Esophagus (tissue), 2 donors: ENCODE measurements around the gene JPT2. TPM values are rescaled to one million over a fixed set of nuclear protein-coding genes. Genes with fewer than 3 reads are reported as not detected.
A peak's percentile ranks its signal among the peaks of the same experiment; 100 is the strongest.
"Not testable (repeated sequence)": the region's sequence is repeated elsewhere in the genome, so short reads cannot be mapped to it uniquely, and the experiment has no call there.

Experiments
- H3K27ac ChIP-seq, 2 donors: one replicate each; pipeline ENCODE4 v1.5.1; 2013; ENCODE audit warnings: low read depth in 2 of 2, mild to moderate bottlenecking in 2 of 2, inconsistent platforms in 1 of 2, low read length in 1 of 2, moderate library complexity in 1 of 2
- H3K27me3 ChIP-seq, 2 donors: one replicate each; pipeline ENCODE4 v1.6.1; 2013; ENCODE audit warnings: low read length in 2 of 2, control low read depth in 1 of 2, mild to moderate bottlenecking in 1 of 2; ENCODE audit not compliant: insufficient read depth in 2 of 2, control insufficient read depth in 1 of 2
- H3K36me3 ChIP-seq, 2 donors: one replicate each; pipeline ENCODE4 v1.6.1; 2013; ENCODE audit warnings: low read length in 1 of 2; ENCODE audit not compliant: control insufficient read depth in 2 of 2, insufficient read depth in 2 of 2
- H3K4me1 ChIP-seq, 2 donors: one replicate each; pipeline ENCODE4 v1.6.1; 2013; ENCODE audit warnings: low read length in 1 of 2; ENCODE audit not compliant: control insufficient read depth in 2 of 2, insufficient read depth in 2 of 2
- H3K4me3 ChIP-seq, 2 donors: one replicate each; pipeline ENCODE4 v1.5.1; 2013; ENCODE audit warnings: low read length in 2 of 2, mild to moderate bottlenecking in 2 of 2, low read depth in 1 of 2, moderate library complexity in 1 of 2
- H3K9me3 ChIP-seq, 2 donors: one replicate each; pipeline ENCODE4 v1.6.1; 2013; ENCODE audit warnings: mild to moderate bottlenecking in 2 of 2, low read depth in 1 of 2, low read length in 1 of 2, moderate library complexity in 1 of 2; ENCODE audit not compliant: control insufficient read depth in 2 of 2, insufficient read depth in 1 of 2
- WGBS, 2 donors: extraction: QIAGEN DNeasy Blood & Tissue Kit; methylation state at CpG; one replicate each; pipeline ENCODE4 v1.1.7; 2013; 5-methylcytosine and 5-hydroxymethylcytosine counted together
- polyA plus RNA-seq, 2 donors: library from polyadenylated mRNA; stranded (reverse); fragments of 200-250 nt; gene quantifications; one replicate each; pipeline ENCODE4 v1.2.3, GENCODE V29; 2013
- donor health status: healthy with polysubstance abuse.
- donor health status: Bipolar disorder and iron deficiency.

The JPT2 gene
- polyA plus RNA-seq, 2 donors = 20.5 to 31.0 TPM

DNA sequence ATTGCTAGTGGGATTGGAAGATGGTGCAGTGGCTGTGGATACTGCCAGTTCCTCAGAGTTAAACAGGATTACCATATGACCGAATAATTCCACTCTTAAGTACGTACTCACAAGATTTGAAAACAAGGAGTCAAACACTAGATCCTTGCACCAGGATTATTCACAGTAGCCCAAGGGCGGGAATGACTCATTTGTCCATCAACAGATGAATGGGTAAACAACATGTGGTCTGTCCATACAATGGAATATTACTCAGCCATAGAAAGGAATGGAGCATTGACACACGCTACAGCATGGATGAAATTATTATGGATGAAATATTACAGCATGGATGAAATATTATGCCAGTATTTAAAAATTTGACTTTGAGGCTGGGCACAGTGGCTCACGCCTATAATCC is 18.8 kb downstream of the JPT2 start:
- no peak overlapping the region for H3K4me3 ChIP-seq
- H3K27ac ChIP-seq = no peak overlapping the region
- H3K27me3 ChIP-seq = no peaks in the 10 kb centered on the region
- peaks cover 14 to 24% of the 10 kb centered on the region in 2 donors for H3K36me3 ChIP-seq
- 75 to 84% methylated on average over 5 of the region's 5 CpGs for WGBS, 2 donors
- H3K9me3 ChIP-seq = no peaks in the 10 kb centered on the region
- H3K4me1 ChIP-seq = no peaks in the 10 kb centered on the region

GRCh38 chr16:1698680-1699079 is 20.6 kb downstream of the JPT2 start:
- 91 to 95% methylated on average over 10 of the region's 10 CpGs for WGBS, 2 donors
- H3K27ac ChIP-seq = no peak overlapping the region

GRCh38 chr16:1700246-1700645 is 22.2 kb downstream of the JPT2 start:
- Histone ChIP-seq H3K4me3 (no peak overlapping the region), H3K4me1 (peaks cover 0 to 4% of the 10 kb centered on the region in 2 donors), H3K27me3 (no peaks in the 10 kb centered on the region), H3K36me3 (peaks cover 10 to 17% of the 10 kb centered on the region in 2 donors), H3K27ac (peak overlapping the region; percentile 11 to 34), H3K9me3 (no peaks in the 10 kb centered on the region)
- WGBS, 2 donors = 77 to 84% methylated on average over 3 of the region's 3 CpGs

More at GRCh38 chr16:1698680-1699079, 20.6 kb downstream of the JPT2 start:
- no peaks in the 10 kb centered on the region for H3K27me3 ChIP-seq
- H3K9me3 ChIP-seq = no peaks in the 10 kb centered on the region
- H3K4me3 ChIP-seq = no peak overlapping the region
- H3K4me1 ChIP-seq = peaks cover 0 to 4% of the 10 kb centered on the region in 2 donors
- H3K36me3 ChIP-seq = peaks cover 10 to 17% of the 10 kb centered on the region in 2 donors

DNA sequence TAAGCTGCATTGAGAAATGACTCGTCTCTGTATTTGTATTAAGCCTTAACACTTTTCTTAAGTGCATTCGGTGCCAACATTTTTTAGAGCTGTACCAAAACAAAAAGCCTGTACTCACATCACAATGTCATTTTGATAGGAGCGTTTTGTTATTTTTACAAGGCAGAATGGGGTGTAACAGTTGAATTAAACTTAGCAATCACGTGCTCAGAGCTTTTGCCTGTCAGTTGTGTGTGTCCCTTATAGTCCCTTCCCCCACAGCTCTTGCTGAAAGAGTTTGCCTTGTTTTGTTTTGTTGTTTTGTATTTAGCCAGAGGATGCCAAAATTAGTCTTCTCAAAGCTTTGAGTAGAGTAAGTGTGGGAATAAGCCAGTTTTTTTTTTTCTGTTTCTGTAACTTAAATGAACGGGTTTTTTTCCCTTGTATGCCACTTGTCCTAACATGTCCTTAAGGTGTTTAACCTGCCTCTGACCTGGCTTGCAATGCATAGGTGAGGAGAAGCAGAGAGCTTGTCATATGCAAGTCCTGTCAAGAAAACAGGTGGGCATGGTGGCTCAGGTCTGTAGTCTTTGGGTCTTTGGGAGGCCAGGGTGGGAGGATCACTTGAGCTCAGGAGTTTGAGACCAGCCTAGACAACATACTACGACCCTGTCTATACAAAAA is 23.3 kb downstream of the JPT2 start:
- Histone ChIP-seq H3K27ac (peak overlapping the region; percentile 57 to 71), H3K4me1 (peaks cover 0 to 4% of the 10 kb centered on the region in 2 donors), H3K4me3 (no peak overlapping the region), H3K9me3 (no peaks in the 10 kb centered on the region), H3K36me3 (peaks cover 10 to 16% of the 10 kb centered on the region in 2 donors), H3K27me3 (no peaks in the 10 kb centered on the region)
- WGBS, 2 donors = 50 to 69% methylated on average over 6 of the region's 6 CpGs

DNA sequence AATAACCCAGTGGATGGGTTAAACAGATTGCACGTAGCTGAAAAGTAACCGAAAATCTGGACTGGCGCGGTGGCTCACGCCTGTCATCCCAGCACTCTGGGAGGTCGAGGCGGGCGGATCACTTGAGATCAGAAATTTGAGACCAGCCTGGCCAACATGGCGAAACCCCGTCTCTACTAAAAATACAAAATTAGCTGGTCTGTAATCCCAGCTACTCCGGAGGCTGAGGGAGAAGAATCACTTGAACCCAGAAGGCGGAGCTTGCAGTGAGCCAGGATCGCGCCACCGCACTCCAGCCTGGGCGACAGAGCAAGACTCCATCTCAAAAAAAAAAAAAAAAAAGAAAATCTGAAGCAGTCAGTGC is 27.2 kb downstream of the JPT2 start:
- peak overlapping the region; percentile 86 to 98 for H3K27ac ChIP-seq
- H3K27me3 ChIP-seq, H3K9me3 ChIP-seq, H3K36me3 ChIP-seq: not testable (repeated sequence)
- H3K4me3 ChIP-seq = peak overlapping the region; percentile 71 to 87
- H3K4me1 ChIP-seq = peaks cover 3 to 11% of the 10 kb centered on the region in 2 donors
- WGBS, 2 donors = 0 to 1% methylated on average over 16 of the region's 16 CpGs

GRCh38 chr16:1705688-1706385 is 27.8 kb downstream of the JPT2 start, which contains the start of gene MAPK8IP3:
MAPK8IP3 (plus strand) TSS chr16:1706195; CDS start chr16:1706340, 145 bp downstream.
- H3K9me3 ChIP-seq = no peaks in the 10 kb centered on the region
- 0 to 1% methylated on average over 62 to 79 of the region's 79 CpGs for WGBS, 2 donors

DNA sequence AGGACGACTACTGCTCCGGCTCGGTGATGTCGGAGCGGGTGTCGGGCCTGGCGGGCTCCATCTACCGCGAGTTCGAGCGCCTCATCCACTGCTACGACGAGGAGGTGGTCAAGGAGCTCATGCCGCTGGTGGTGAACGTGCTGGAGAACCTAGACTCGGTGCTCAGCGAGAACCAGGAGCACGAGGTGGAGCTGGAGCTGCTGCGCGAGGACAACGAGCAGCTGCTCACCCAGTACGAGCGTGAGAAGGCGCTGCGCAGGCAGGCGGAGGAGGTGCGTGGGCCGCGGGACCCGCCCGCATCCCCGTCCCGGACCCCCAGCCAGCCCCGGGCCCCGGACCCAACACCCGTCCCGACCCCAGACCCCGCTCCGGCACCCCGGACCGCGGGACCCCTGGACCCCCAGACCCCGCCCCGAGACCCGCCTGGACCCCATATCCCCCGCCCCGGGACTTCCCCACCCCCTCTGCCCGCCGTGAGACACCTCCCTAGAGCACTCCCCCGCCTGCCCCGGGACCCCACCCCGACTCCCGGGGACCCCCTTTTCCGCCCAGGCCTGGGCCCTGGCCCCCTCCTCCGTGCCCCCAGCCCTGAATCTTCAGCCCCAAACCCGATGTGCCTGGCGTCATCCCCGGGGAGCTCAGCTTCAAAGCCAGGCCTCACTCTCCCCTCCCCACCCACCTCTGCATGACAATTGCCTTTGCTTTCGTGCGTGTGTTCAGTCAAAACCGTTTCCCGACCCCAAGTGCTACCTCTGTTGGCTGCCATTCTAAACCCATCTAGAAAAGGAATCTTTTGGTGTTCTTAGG is 28.5 kb downstream of the JPT2 start:
- Histone ChIP-seq H3K27me3 (no peaks in the 10 kb centered on the region), H3K27ac (peak overlapping the region; percentile 82 to 88), H3K36me3 (peaks cover 0 to 4% of the 10 kb centered on the region in 2 donors), H3K9me3 (no peaks in the 10 kb centered on the region), H3K4me3 (peak overlapping the region; percentile 71 to 87), H3K4me1 (peaks cover 3 to 11% of the 10 kb centered on the region in 2 donors)
- 1% methylated on average over 46 to 62 of the region's 62 CpGs for WGBS, 2 donors

More at GRCh38 chr16:1705688-1706385, 27.8 kb downstream of the JPT2 start, which contains the start of gene MAPK8IP3:
- H3K4me3 ChIP-seq = peak within 1 kb of the TSS; percentile 71 to 87
- H3K27me3 ChIP-seq = no peaks in the 10 kb centered on the region
- peaks cover 3 to 11% of the 10 kb centered on the region in 2 donors for H3K4me1 ChIP-seq
- peaks cover 0 to 4% of the 10 kb centered on the region in 2 donors for H3K36me3 ChIP-seq
- peak within 1 kb of the TSS; percentile 86 to 98 for H3K27ac ChIP-seq

GRCh38 chr16:1707193-1707790 is 29.2 kb downstream of the JPT2 start:
- Histone ChIP-seq H3K27ac (peak overlapping the region; percentile 82 to 88), H3K9me3 (no peaks in the 10 kb centered on the region), H3K4me1 (peaks cover 3 to 8% of the 10 kb centered on the region in 2 donors), H3K36me3 (peaks cover 0 to 3% of the 10 kb centered on the region in 2 donors), H3K27me3 (no peaks in the 10 kb centered on the region), H3K4me3 (peak overlapping the region; percentile 33 to 71)
- WGBS, 2 donors = 13 to 15% methylated on average over 16 of the region's 16 CpGs
